Stomach (tissue), 19 donors: ENCODE data around the gene MMP8. TPM values are rescaled to one million over a fixed set of nuclear protein-coding genes. Genes with fewer than 3 reads are reported as not detected.

Experiments
- DNase-seq, 2 donors: peaks; one replicate each; pipeline versions ENCODE4 v3.0.0 to v3.0.0-alpha.2; 2013 to 2019
- H3K27ac ChIP-seq, 5 donors: fragments of 200-600 bp in 4 of 5; sonication (generic) in 4 of 5; one replicate each; pipeline ENCODE4 v1.5.1; 2013 to 2019; ENCODE audit warnings: mild to moderate bottlenecking in 1 of 5, moderate library complexity in 1 of 5
- H3K27me3 ChIP-seq, 3 donors: fragments of 200-600 bp; sonication (generic); one replicate each; pipeline ENCODE4 v1.5.1; 2017 to 2019; ENCODE audit warnings: mixed run types in 1 of 3
- H3K36me3 ChIP-seq, 4 donors: fragments of 200-600 bp; sonication (generic); 1 replicate in 3 of 4; 2 replicates in 1 of 4; pipeline ENCODE4 v1.5.1; 2016 to 2019
- H3K4me1 ChIP-seq, 4 donors: fragments of 200-600 bp; sonication (generic); one replicate each; pipeline ENCODE4 v1.5.1; 2016 to 2019
- H3K4me3 ChIP-seq, 4 donors: fragments of 200-600 bp; sonication (generic) in 3 of 4; one replicate each; pipeline ENCODE4 v1.5.1; 2016 to 2019; ENCODE audit warnings: mild to moderate bottlenecking in 1 of 4
- H3K9me3 ChIP-seq, 4 donors: fragments of 200-600 bp; sonication (generic); one replicate each; pipeline ENCODE4 v1.5.1; 2016 to 2019
- CTCF ChIP-seq, 7 experiments: fragments of 450-650 bp in 4 of 7; fragments of 200-600 bp in 3 of 7; sonication (generic) in 3 of 7; IDR thresholded peaks; one replicate each; pipeline ENCODE4 v1.5.1; 2016 to 2019; ENCODE audit warnings: antibody characterized with exemption in 7 of 7, control low read depth in 2 of 7, mild to moderate bottlenecking in 1 of 7
- EP300 ChIP-seq: sonication (generic); formaldehyde crosslinking; IDR thresholded peaks from one replicate; pipeline ENCODE4 v1.6.1; 2017; ENCODE audit warnings: antibody characterized with exemption
- POLR2A ChIP-seq, 4 donors: fragments of 450-650 bp; IDR thresholded peaks; one replicate each; pipeline ENCODE4 v1.6.1; 2016; ENCODE audit warnings: antibody characterized with exemption in 4 of 4, control low read depth in 2 of 4, mild to moderate bottlenecking in 1 of 4, moderate library complexity in 1 of 4
- POLR2AphosphoS5 ChIP-seq, 3 donors: sonication (generic); formaldehyde crosslinking; IDR thresholded peaks; one replicate each; pipeline ENCODE4 v1.6.1; 2016; ENCODE audit warnings: antibody characterized with exemption in 3 of 3
- WGBS, 5 donors: extraction: QIAGEN DNeasy Blood & Tissue Kit in 3 of 5; methylation state at CpG; one replicate each; pipeline versions ENCODE4 v1.1.5 to v1.1.7; 2013 to 2018; 5-methylcytosine and 5-hydroxymethylcytosine counted together
- intact Hi-C: fragments of 100-400 bp; cut with DNase I; formaldehyde crosslinking; loops from one replicate; pipeline ENCODE4 v1.15.1; 2023; ENCODE audit warnings: low total_unique reads
- long read RNA-seq, 10 donors: transcript quantifications; one replicate each; lab custom pipeline, GENCODE V29; 2026
- polyA plus RNA-seq, 3 donors: library from polyadenylated mRNA; stranded (reverse); fragments of 200-250 nt; gene quantifications; one replicate each; pipeline ENCODE4 v1.2.3, GENCODE V29; 2013
- total RNA-seq, 5 donors: library from RNA; depleted of rRNA; stranded (reverse); fragments of >200 nt; gene quantifications; one replicate each; pipeline versions ENCODE4 v1.1.0 to v1.2.3, GENCODE V29; 2014 to 2016
- donor health status: healthy with polysubstance abuse.
- donor health status: Bipolar disorder and iron deficiency.
- donor health status: healthy.

Gene MMP8
- total RNA-seq: 1 to 10 TPM in 1 of 5 donors, not detected in 4; 1.8 TPM
- polyA plus RNA-seq: under 1 TPM in 2 of 3 donors, not detected in 1; 0.20 to 0.50 TPM
- long read RNA-seq, donor 1: 0 reads
- long read RNA-seq, donor 2: 0 reads
- long read RNA-seq, donor 3: 0 reads
- long read RNA-seq, donor 4: 0 reads
- long read RNA-seq, donor 5: 0 reads
- long read RNA-seq, donor 6: 0 reads
- long read RNA-seq, donor 7: 0 reads
- long read RNA-seq, donor 8: 0 reads
- long read RNA-seq, donor 9: 0 reads
- long read RNA-seq, donor 10: 0 reads

- Histone ChIP-seq H3K4me3 (no peak within 1 kb of the TSS), H3K9me3 (peaks cover 0 to 5% (median 2%) of the 10 kb centered on the region in 4 donors), H3K4me1 (no peaks in the 10 kb centered on the region), H3K36me3 (no peaks in the 10 kb centered on the region), H3K27ac (no peak within 1 kb of the TSS), H3K27me3 (no peaks in the 10 kb centered on the region)
- TF ChIP-seq CTCF (IDR thresholded peaks at IDR 0.05): no peak
- intact Hi-C loops: no loop called here
- 39 to 73% (median 47%) methylated on average over 2 of the region's 2 CpGs for WGBS, 5 donors
- no peak for DNase-seq
Measured at GRCh38 chr11:102724904-102725500, at the start of gene MMP8. MMP8 (minus strand) TSS chr11:102724954; CDS start chr11:102724855, 99 bp downstream.

- H3K36me3 ChIP-seq: no peaks in the 10 kb centered on the region
- H3K27me3 ChIP-seq: no peaks in the 10 kb centered on the region
- no peaks in the 10 kb centered on the region for H3K4me1 ChIP-seq
- TF ChIP-seq POLR2AphosphoS5 (IDR thresholded peaks at IDR 0.05): no peak
- TF ChIP-seq EP300: no peak
- TF ChIP-seq CTCF (IDR thresholded peaks at IDR 0.05): no peak
- TF ChIP-seq POLR2A (IDR thresholded peaks at IDR 0.05): no peak
- H3K27ac ChIP-seq: no peak overlapping the region
- no peak overlapping the region for H3K4me3 ChIP-seq
- WGBS, 5 donors: 62 to 74% (median 70%) methylated on average over 4 of the region's 4 CpGs
- intact Hi-C loops: no loop called here
- H3K9me3 ChIP-seq: no peaks in the 10 kb centered on the region
- DNase-seq: no peak
Measured at GRCh38 chr11:102773386-102773785, 48.6 kb upstream of the MMP8 start.

GRCh38 chr11:102771351-102771750 lies 46.6 kb upstream of the MMP8 start:
- intact Hi-C loops: no loop called here
- no peaks in the 10 kb centered on the region for H3K27me3 ChIP-seq
- no peaks in the 10 kb centered on the region for H3K4me1 ChIP-seq
- TF ChIP-seq EP300 (no peak), CTCF (IDR thresholded peaks at IDR 0.05) (no peak), POLR2AphosphoS5 (IDR thresholded peaks at IDR 0.05) (no peak), POLR2A (IDR thresholded peaks at IDR 0.05) (no peak)
- no peak overlapping the region for H3K27ac ChIP-seq
- 29 to 70% (median 31%) methylated on average over 1 of the region's 1 CpG for WGBS, 5 donors
- H3K4me3 ChIP-seq: no peak overlapping the region
- no peak for DNase-seq
- no peaks in the 10 kb centered on the region for H3K9me3 ChIP-seq
- H3K36me3 ChIP-seq: no peaks in the 10 kb centered on the region

GRCh38 chr11:102770191-102770590 lies 45.4 kb upstream of the MMP8 start:
- DNase-seq: no peak
- no peaks in the 10 kb centered on the region for H3K36me3 ChIP-seq
- no peak for TF ChIP-seq CTCF (IDR thresholded peaks at IDR 0.05)
- TF ChIP-seq POLR2A (IDR thresholded peaks at IDR 0.05): no peak

More at GRCh38 chr11:102770191-102770590, 45.4 kb upstream of the MMP8 start:
- Histone ChIP-seq H3K4me1 (no peaks in the 10 kb centered on the region), H3K27me3 (no peaks in the 10 kb centered on the region), H3K4me3 (no peak overlapping the region), H3K27ac (no peak overlapping the region), H3K9me3 (no peaks in the 10 kb centered on the region)
- intact Hi-C loops: no loop called here
